ENCODE data around the gene MCM6.

Gene MCM6

GRCh38 chr2:135876066-135876711 is at the start of gene MCM6:
Gene MCM6, minus strand, starts transcription at chr2:135876443. Its CDS starts 78 bp downstream, at chr2:135876365.
- Histone ChIP-seq H3K27me3 (ENCODE audit: control insufficient read depth in 1 of 2, insufficient read depth in 2 of 2, low read length in 2 of 2) (no peaks in the 10 kb centered on the region), H3K4me1 (ENCODE audit: control insufficient read depth, insufficient read depth, low read length) (peaks cover 6% of the 10 kb centered on the region), H3K27ac (ENCODE audit: low read length) (peak within 1 kb of the TSS; percentile 74), H3K9ac (ENCODE audit: low read length in 2 of 2) (peak within 1 kb of the TSS; percentile 66 to 75), H3K9me3 (ENCODE audit: control insufficient read depth in 2 of 2, low read length in 2 of 2) (no peaks in the 10 kb centered on the region), H3K4me3 (ENCODE audit: low read length in 2 of 2) (peak within 1 kb of the TSS; percentile 74 to 81), H3K36me3 (ENCODE audit: control insufficient read depth in 2 of 2, insufficient read depth in 2 of 2, low read length in 2 of 2) (peaks cover under 1 to 2% of the 10 kb centered on the region in 2 donors)

GRCh38 chr2:135925571-135925970 is 49.3 kb upstream of the MCM6 start:
- Histone ChIP-seq H3K4me1 (ENCODE audit: control insufficient read depth, insufficient read depth, low read length) (no peaks in the 10 kb centered on the region), H3K4me3 (ENCODE audit: low read length in 2 of 2) (no peak overlapping the region), H3K27ac (ENCODE audit: low read length) (no peak overlapping the region), H3K36me3 (ENCODE audit: control insufficient read depth in 2 of 2, insufficient read depth in 2 of 2, low read length in 2 of 2) (peaks cover 4 to 8% of the 10 kb centered on the region in 2 donors), H3K9ac (ENCODE audit: low read length in 2 of 2) (no peak overlapping the region), H3K27me3 (ENCODE audit: control insufficient read depth in 1 of 2, insufficient read depth in 2 of 2, low read length in 2 of 2) (no peaks in the 10 kb centered on the region), H3K9me3 (ENCODE audit: control insufficient read depth in 2 of 2, low read length in 2 of 2) (no peaks in the 10 kb centered on the region)

- no peak overlapping the region for H3K9ac ChIP-seq (ENCODE audit: low read length in 2 of 2)
- no peak overlapping the region for H3K4me3 ChIP-seq (ENCODE audit: low read length in 2 of 2)
- H3K36me3 ChIP-seq (ENCODE audit: control insufficient read depth in 2 of 2, insufficient read depth in 2 of 2, low read length in 2 of 2), result peaks cover 3 to 5% of the 10 kb centered on the region in 2 donors
- H3K27ac ChIP-seq (ENCODE audit: low read length), result no peak overlapping the region
- no peaks in the 10 kb centered on the region for H3K4me1 ChIP-seq (ENCODE audit: control insufficient read depth, insufficient read depth, low read length)
- no peaks in the 10 kb centered on the region for H3K27me3 ChIP-seq (ENCODE audit: control insufficient read depth in 1 of 2, insufficient read depth in 2 of 2, low read length in 2 of 2)
- H3K9me3 ChIP-seq (ENCODE audit: control insufficient read depth in 2 of 2, low read length in 2 of 2), result no peaks in the 10 kb centered on the region
Observed at GRCh38 chr2:135916207-135916606, 40.0 kb upstream of the MCM6 start.

- Histone ChIP-seq H3K4me1 (ENCODE audit: control insufficient read depth, insufficient read depth, low read length) (no peaks in the 10 kb centered on the region), H3K4me3 (ENCODE audit: low read length in 2 of 2) (no peak overlapping the region), H3K27ac (ENCODE audit: low read length) (no peak overlapping the region), H3K9me3 (ENCODE audit: control insufficient read depth in 2 of 2, low read length in 2 of 2) (no peaks in the 10 kb centered on the region), H3K27me3 (ENCODE audit: control insufficient read depth in 1 of 2, insufficient read depth in 2 of 2, low read length in 2 of 2) (no peaks in the 10 kb centered on the region), H3K9ac (ENCODE audit: low read length in 2 of 2) (no peak overlapping the region), H3K36me3 (ENCODE audit: control insufficient read depth in 2 of 2, insufficient read depth in 2 of 2, low read length in 2 of 2) (peaks cover 1 to 2% of the 10 kb centered on the region in 2 donors)
Observed at GRCh38 chr2:135914485-135914884, 38.2 kb upstream of the MCM6 start.

- no peak overlapping the region for H3K9ac ChIP-seq (ENCODE audit: low read length in 2 of 2)
- no peaks in the 10 kb centered on the region for H3K9me3 ChIP-seq (ENCODE audit: control insufficient read depth in 2 of 2, low read length in 2 of 2)
- no peak overlapping the region for H3K27ac ChIP-seq (ENCODE audit: low read length)
- H3K4me3 ChIP-seq (ENCODE audit: low read length in 2 of 2), result no peak overlapping the region
- H3K4me1 ChIP-seq (ENCODE audit: control insufficient read depth, insufficient read depth, low read length), result no peaks in the 10 kb centered on the region
- peaks cover 3% of the 10 kb centered on the region in 2 donors for H3K36me3 ChIP-seq (ENCODE audit: control insufficient read depth in 2 of 2, insufficient read depth in 2 of 2, low read length in 2 of 2)
- no peaks in the 10 kb centered on the region for H3K27me3 ChIP-seq (ENCODE audit: control insufficient read depth in 1 of 2, insufficient read depth in 2 of 2, low read length in 2 of 2)
Observed at GRCh38 chr2:135913727-135914365, 37.6 kb upstream of the MCM6 start.

GRCh38 chr2:135909976-135910375 is 33.7 kb upstream of the MCM6 start:
- Histone ChIP-seq H3K9me3 (ENCODE audit: control insufficient read depth in 2 of 2, low read length in 2 of 2) (no peaks in the 10 kb centered on the region), H3K27me3 (ENCODE audit: control insufficient read depth in 1 of 2, insufficient read depth in 2 of 2, low read length in 2 of 2) (no peaks in the 10 kb centered on the region), H3K4me1 (ENCODE audit: control insufficient read depth, insufficient read depth, low read length) (no peaks in the 10 kb centered on the region), H3K4me3 (ENCODE audit: low read length in 2 of 2) (no peak overlapping the region), H3K27ac (ENCODE audit: low read length) (no peak overlapping the region), H3K9ac (ENCODE audit: low read length in 2 of 2) (no peak overlapping the region), H3K36me3 (ENCODE audit: control insufficient read depth in 2 of 2, insufficient read depth in 2 of 2, low read length in 2 of 2) (peaks cover 3 to 8% of the 10 kb centered on the region in 2 donors)

GRCh38 chr2:135905679-135906078 is 29.4 kb upstream of the MCM6 start:
- Histone ChIP-seq H3K4me3 (ENCODE audit: low read length in 2 of 2) (no peak overlapping the region), H3K4me1 (ENCODE audit: control insufficient read depth, insufficient read depth, low read length) (no peaks in the 10 kb centered on the region), H3K9ac (ENCODE audit: low read length in 2 of 2) (no peak overlapping the region), H3K36me3 (ENCODE audit: control insufficient read depth in 2 of 2, insufficient read depth in 2 of 2, low read length in 2 of 2) (peaks cover 10 to 16% of the 10 kb centered on the region in 2 donors), H3K27me3 (ENCODE audit: control insufficient read depth in 1 of 2, insufficient read depth in 2 of 2, low read length in 2 of 2) (no peaks in the 10 kb centered on the region), H3K9me3 (ENCODE audit: control insufficient read depth in 2 of 2, low read length in 2 of 2) (no peaks in the 10 kb centered on the region), H3K27ac (ENCODE audit: low read length) (no peak overlapping the region)

- peaks cover 9 to 14% of the 10 kb centered on the region in 2 donors for H3K36me3 ChIP-seq (ENCODE audit: control insufficient read depth in 2 of 2, insufficient read depth in 2 of 2, low read length in 2 of 2)
- no peaks in the 10 kb centered on the region for H3K4me1 ChIP-seq (ENCODE audit: control insufficient read depth, insufficient read depth, low read length)
- H3K27me3 ChIP-seq (ENCODE audit: control insufficient read depth in 1 of 2, insufficient read depth in 2 of 2, low read length in 2 of 2), result no peaks in the 10 kb centered on the region
- no peak overlapping the region for H3K4me3 ChIP-seq (ENCODE audit: low read length in 2 of 2)
- H3K9ac ChIP-seq (ENCODE audit: low read length in 2 of 2), result no peak overlapping the region
- no peaks in the 10 kb centered on the region for H3K9me3 ChIP-seq (ENCODE audit: control insufficient read depth in 2 of 2, low read length in 2 of 2)
- no peak overlapping the region for H3K27ac ChIP-seq (ENCODE audit: low read length)
Observed at GRCh38 chr2:135904341-135904989, 28.2 kb upstream of the MCM6 start.

- H3K9me3 ChIP-seq (ENCODE audit: control insufficient read depth in 2 of 2, low read length in 2 of 2), result no peaks in the 10 kb centered on the region
- H3K27me3 ChIP-seq (ENCODE audit: control insufficient read depth in 1 of 2, insufficient read depth in 2 of 2, low read length in 2 of 2), result no peaks in the 10 kb centered on the region
- H3K4me3 ChIP-seq (ENCODE audit: low read length in 2 of 2), result no peak overlapping the region
- no peaks in the 10 kb centered on the region for H3K4me1 ChIP-seq (ENCODE audit: control insufficient read depth, insufficient read depth, low read length)
- peaks cover 7 to 13% of the 10 kb centered on the region in 2 donors for H3K36me3 ChIP-seq (ENCODE audit: control insufficient read depth in 2 of 2, insufficient read depth in 2 of 2, low read length in 2 of 2)
- no peak overlapping the region for H3K9ac ChIP-seq (ENCODE audit: low read length in 2 of 2)
- no peak overlapping the region for H3K27ac ChIP-seq (ENCODE audit: low read length)
Observed at GRCh38 chr2:135903650-135904049, 27.4 kb upstream of the MCM6 start.

- no peak overlapping the region for H3K9ac ChIP-seq (ENCODE audit: low read length in 2 of 2)
- H3K4me1 ChIP-seq (ENCODE audit: control insufficient read depth, insufficient read depth, low read length), result no peaks in the 10 kb centered on the region
- H3K27ac ChIP-seq (ENCODE audit: low read length), result no peak overlapping the region
- no peaks in the 10 kb centered on the region for H3K27me3 ChIP-seq (ENCODE audit: control insufficient read depth in 1 of 2, insufficient read depth in 2 of 2, low read length in 2 of 2)
- no peak overlapping the region for H3K4me3 ChIP-seq (ENCODE audit: low read length in 2 of 2)
- H3K36me3 ChIP-seq (ENCODE audit: control insufficient read depth in 2 of 2, insufficient read depth in 2 of 2, low read length in 2 of 2), result peaks cover 7 to 9% of the 10 kb centered on the region in 2 donors
- no peaks in the 10 kb centered on the region for H3K9me3 ChIP-seq (ENCODE audit: control insufficient read depth in 2 of 2, low read length in 2 of 2)
Observed at GRCh38 chr2:135899567-135899966, 23.3 kb upstream of the MCM6 start.
